Kidney (tissue), 14 donors: ENCODE measurements around the gene RABEP2. TPM values are rescaled to one million over a fixed set of nuclear protein-coding genes. Genes with fewer than 3 reads are reported as not detected.

Experiments used
- DNase-seq, 5 donors: peaks; one replicate each; pipeline ENCODE4 v3.0.0-alpha.2; 2013 to 2020
- FAIRE-seq: peaks from 2 replicates; lab custom pipeline; 2012; peaks lifted over from hg19 to GRCh38; lab: Jason Lieb, UNC
- H3K27ac ChIP-seq, 2 donors: one replicate each; pipeline ENCODE4 v1.7.0; 2013; ENCODE audit warnings: low read depth in 2 of 2, low read length in 2 of 2, inconsistent platforms in 1 of 2
- H3K27me3 ChIP-seq: one replicate; pipeline ENCODE4 v1.7.1; 2013; ENCODE audit warnings: low read length, inconsistent platforms; ENCODE audit not compliant: control insufficient read depth, insufficient read depth
- H3K36me3 ChIP-seq, 3 donors: one replicate each; pipeline versions ENCODE4 v1.7.0 to v1.7.1; 2013; ENCODE audit warnings: low read length in 3 of 3, control low read depth in 1 of 3, inconsistent platforms in 1 of 3; ENCODE audit not compliant: insufficient read depth in 3 of 3, control insufficient read depth in 2 of 3
- H3K4me1 ChIP-seq, 3 donors: one replicate each; pipeline versions ENCODE4 v1.7.0 to v1.7.1; 2013; ENCODE audit warnings: low read length in 3 of 3, inconsistent platforms in 1 of 3, low read depth in 1 of 3; ENCODE audit not compliant: control insufficient read depth in 2 of 3, insufficient read depth in 2 of 3
- H3K4me3 ChIP-seq, 3 donors: one replicate each; pipeline versions ENCODE4 v1.7.0 to v1.8.1; 2013; ENCODE audit warnings: low read length in 3 of 3, control low read depth in 1 of 3, inconsistent platforms in 1 of 3
- H3K9ac ChIP-seq, 3 donors: one replicate each; pipeline versions ENCODE4 v1.7.0 to v1.7.1; 2013; ENCODE audit warnings: low read length in 3 of 3, control low read depth in 1 of 3, inconsistent platforms in 1 of 3
- H3K9me3 ChIP-seq, 3 donors: one replicate each; pipeline versions ENCODE4 v1.7.0 to v1.7.1; 2013; ENCODE audit warnings: low read length in 3 of 3, control low read depth in 1 of 3, inconsistent platforms in 1 of 3; ENCODE audit not compliant: control insufficient read depth in 2 of 3, insufficient read depth in 1 of 3
- CTCF ChIP-seq: IDR thresholded peaks from 3 replicates; pipeline ENCODE4 v1.5.1; 2012; ENCODE audit warnings: mild to moderate bottlenecking, moderate library complexity, borderline replicate concordance; ENCODE audit not compliant: insufficient read depth; ENCODE audit errors: extremely low read depth
- intact Hi-C: fragments of 100-400 bp; cut with DNase I; formaldehyde crosslinking; loops from one replicate; pipeline ENCODE4 v1.11.1; 2022
- polyA plus RNA-seq: library from polyadenylated mRNA; stranded (reverse); fragments of 350-450 nt; fragmentation: Illumina TruSeq; extraction: RNeasy Lipid Tissue Mini Kit (QIAGEN cat#74804); gene quantifications from one replicate; pipeline ENCODE4 v1.2.3, GENCODE V29; 2014; ENCODE audit warnings: low read depth, low replicate concordance; ENCODE audit not compliant: insufficient read depth
- total RNA-seq: library from RNA; stranded (reverse); fragmentation: NEBNext Ultra II Directional; extraction: Animal tissue kit (Norgen Biotek cat#: 25700); gene quantifications from one replicate; pipeline ENCODE4 v1.2.1, GENCODE V29; 2021
- donor health status: control.
- donor health status: control.
- donor health status: control.
- donor health status: control.
- donor health status: control.
- donor health status: DM: yes; HTN: yes; CAD: no.
- donor health status: Normal renal cell carcinoma (clear cell type).

The RABEP2 gene
- total and polyA plus RNA-seq, 2 donors from 2014 or later, result 21.0 to 30.1 TPM

GRCh38 chr16:28876973-28877654 lies 47.9 kb downstream of the RABEP2 start:
- Histone ChIP-seq H3K4me1 (peaks cover 0 to 11% (median 3%) of the 10 kb centered on the region in 3 donors), H3K36me3 (peaks cover 0 to 1% (median 0%) of the 10 kb centered on the region in 3 donors), H3K9me3 (no peaks in the 10 kb centered on the region), H3K27ac (no peak overlapping the region), H3K9ac (no peak overlapping the region), H3K27me3 (no peaks in the 10 kb centered on the region), H3K4me3 (no peak overlapping the region)
- FAIRE-seq (no peak), DNase-seq (peak in 1 of 5 donors; percentile 13)
- no peak for TF ChIP-seq CTCF
- intact Hi-C loops, result no loop called here

- TF ChIP-seq CTCF, result no peak
- Histone ChIP-seq H3K4me1 (peaks cover 0 to 11% (median 3%) of the 10 kb centered on the region in 3 donors), H3K27me3 (no peaks in the 10 kb centered on the region), H3K36me3 (peaks cover 0 to 9% (median 0%) of the 10 kb centered on the region in 3 donors), H3K9me3 (no peaks in the 10 kb centered on the region), H3K4me3 (no peak overlapping the region), H3K27ac (no peak overlapping the region), H3K9ac (no peak overlapping the region)
- DNase-seq (peak in 2 of 5 donors; percentile 33 to 64), FAIRE-seq (no peak)
- intact Hi-C loops, result no loop called here
Measured at GRCh38 chr16:28876019-28876659, 48.9 kb downstream of the RABEP2 start.

- Histone ChIP-seq H3K27ac (no peak overlapping the region), H3K9me3 (no peaks in the 10 kb centered on the region), H3K9ac (no peak overlapping the region), H3K4me3 (no peak overlapping the region), H3K4me1 (peaks cover 0 to 10% (median 3%) of the 10 kb centered on the region in 3 donors), H3K36me3 (peaks cover 0 to 9% (median under 1%) of the 10 kb centered on the region in 3 donors), H3K27me3 (no peaks in the 10 kb centered on the region)
- peak in 4 of 5 donors; percentile 26 to 70 (median 40) for DNase-seq
- no peak for TF ChIP-seq CTCF
- intact Hi-C loops, result no loop called here
- FAIRE-seq, result no peak
Measured at GRCh38 chr16:28875134-28876018, 49.7 kb downstream of the RABEP2 start.
